RCC 7860 (cell line): ENCODE measurements around the gene PAAF1.

ENCODE experiments used
- DNase-seq: peaks from one replicate; pipeline ENCODE4 v3.0.0-alpha.2; 2015; ENCODE audit warnings: low spot score
- FAIRE-seq: peaks from 2 replicates; lab custom pipeline; 2012; peaks lifted over from hg19 to GRCh38; lab: Jason Lieb, UNC

PAAF1 gene

DNA sequence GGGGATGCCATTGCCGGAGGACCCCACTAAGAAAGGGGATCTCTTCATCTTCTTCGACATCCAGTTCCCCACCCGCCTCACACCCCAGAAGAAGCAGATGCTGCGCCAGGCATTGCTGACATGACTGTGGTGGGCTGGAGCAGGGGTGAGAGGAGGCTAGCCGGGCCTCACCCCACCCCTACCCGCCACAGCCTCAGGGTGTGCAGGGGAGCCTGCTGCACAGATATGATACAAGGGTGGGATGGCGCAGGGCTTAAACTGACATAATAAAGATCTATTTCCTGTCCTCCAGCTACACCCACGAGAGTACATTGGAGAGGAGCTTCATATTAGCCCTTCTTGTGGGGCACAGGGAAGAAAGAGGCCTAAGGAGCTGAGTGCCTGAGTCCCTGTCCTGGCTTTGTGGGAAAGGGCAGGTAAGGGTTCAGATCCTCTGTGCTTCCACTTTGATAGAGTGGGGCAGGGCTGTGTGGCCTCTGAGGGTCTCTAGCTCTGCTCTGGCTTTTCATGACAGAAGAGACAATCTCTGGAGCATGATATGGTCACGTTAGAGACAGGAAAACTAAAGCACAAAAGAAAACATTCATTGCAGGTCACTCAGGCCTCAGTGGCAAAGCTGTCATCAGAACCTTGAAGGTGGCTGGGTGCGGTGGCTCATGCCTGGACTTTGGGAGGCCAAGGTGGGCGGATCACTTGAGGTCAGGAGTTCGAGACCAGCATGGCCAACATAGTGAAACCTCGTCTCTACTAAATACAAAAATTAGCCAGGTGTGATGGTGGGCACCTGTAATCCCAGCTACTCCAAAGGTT, 93.4 kb downstream of the PAAF1 start:
- DNase-seq (no peak), FAIRE-seq (no peak)

DNA sequence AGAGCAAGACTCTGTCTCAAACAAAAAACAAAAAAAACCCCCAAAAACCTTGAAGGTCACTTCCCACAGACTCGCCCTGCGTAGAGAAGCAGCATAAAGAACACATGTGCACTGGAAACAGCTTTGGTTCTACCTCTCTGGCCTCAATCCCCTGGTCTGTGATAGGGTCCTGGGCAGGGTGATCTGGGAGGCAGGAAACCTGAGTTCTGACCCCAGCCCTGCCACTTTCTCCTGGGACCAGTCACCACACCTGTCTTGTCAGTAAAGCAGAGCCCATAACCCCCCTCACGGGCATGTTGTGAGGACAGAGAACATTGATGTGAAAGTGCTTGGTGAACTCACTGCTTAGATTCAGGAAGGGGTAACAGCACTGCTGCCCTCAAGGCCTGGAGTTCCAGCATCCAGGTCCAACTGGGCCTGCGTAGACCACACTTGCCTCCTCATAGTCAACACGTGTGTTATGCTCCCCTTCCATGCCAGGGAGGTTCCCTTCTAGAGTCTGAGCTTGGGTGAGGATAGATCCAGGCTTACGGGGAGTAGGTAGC, 94.4 kb downstream of the PAAF1 start:
- FAIRE-seq: no peak
- DNase-seq: no peak

- FAIRE-seq (no peak), DNase-seq (no peak)
Observed at GRCh38 chr11:73972187-73972586, 95.4 kb downstream of the PAAF1 start.

GRCh38 chr11:73972620-73973449, 96.0 kb downstream of the PAAF1 start:
- DNase-seq: no peak
- FAIRE-seq: no peak

DNA sequence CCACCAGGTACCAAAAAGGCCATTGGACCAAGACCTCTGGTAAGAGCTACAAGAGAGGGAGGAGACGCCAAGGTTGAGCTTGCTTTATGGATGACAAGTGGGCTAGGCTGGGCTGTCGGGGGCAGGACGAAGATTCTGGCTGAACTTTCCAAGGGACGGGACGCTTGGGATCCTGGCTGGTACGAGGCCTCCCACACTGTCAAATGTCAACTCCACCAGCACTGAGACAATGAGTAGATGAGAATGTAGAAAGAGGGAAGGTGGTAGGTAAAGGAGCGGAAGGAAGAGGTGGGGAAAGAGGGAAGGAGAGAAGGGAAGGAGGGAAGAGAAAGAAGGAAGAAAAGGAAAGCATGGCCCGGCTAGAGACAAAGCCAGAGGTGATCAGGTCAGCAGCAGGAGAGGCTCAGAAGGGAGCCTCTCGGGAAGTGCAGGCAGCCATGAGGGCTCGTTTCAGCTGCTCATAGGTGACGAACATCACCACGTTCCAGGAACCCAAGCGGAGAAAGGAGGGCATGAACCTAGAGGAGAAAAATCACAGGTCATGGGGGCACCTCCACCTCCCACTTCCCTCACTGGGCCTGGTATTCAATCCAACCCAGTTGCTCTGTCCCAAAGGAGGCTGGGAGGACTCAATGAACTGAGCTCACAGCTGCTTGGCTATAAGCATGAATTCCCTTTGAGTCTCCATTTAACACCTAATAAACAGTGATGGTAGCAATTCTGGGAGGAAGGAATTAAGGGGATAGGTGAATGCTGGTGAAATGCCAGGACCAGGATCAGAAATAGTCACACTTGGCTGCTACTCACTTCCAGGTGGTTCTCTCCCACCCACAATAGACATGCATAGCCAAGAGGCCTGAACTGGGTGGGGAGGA, 98.0 kb downstream of the PAAF1 start:
- FAIRE-seq (no peak), DNase-seq (no peak)

DNA sequence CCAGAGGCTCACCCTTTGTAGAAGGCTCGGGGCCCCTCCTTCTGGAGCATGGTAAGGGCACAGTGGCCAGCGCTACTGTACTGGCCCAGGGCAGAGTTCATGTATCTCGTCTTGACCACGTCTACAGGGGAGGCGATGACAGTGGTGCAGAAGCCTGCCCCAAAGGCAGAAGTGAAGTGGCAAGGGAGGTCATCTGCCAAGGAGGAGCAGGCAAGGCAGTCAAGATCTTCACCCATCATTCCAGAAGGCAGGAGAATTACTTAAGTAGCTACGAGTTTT, 98.6 kb downstream of the PAAF1 start:
- no peak for DNase-seq
- FAIRE-seq: no peak

GRCh38 chr11:73976451-73977151, 99.8 kb downstream of the PAAF1 start:
- no peak for FAIRE-seq
- no peak for DNase-seq

GRCh38 chr11:73977856-73978519, 101.2 kb downstream of the PAAF1 start:
- FAIRE-seq: no peak

GRCh38 chr11:73978576-73979086, 101.8 kb downstream of the PAAF1 start:
- DNase-seq: no peak

More at GRCh38 chr11:73977856-73978519, 101.2 kb downstream of the PAAF1 start:
- DNase-seq: no peak

DNA sequence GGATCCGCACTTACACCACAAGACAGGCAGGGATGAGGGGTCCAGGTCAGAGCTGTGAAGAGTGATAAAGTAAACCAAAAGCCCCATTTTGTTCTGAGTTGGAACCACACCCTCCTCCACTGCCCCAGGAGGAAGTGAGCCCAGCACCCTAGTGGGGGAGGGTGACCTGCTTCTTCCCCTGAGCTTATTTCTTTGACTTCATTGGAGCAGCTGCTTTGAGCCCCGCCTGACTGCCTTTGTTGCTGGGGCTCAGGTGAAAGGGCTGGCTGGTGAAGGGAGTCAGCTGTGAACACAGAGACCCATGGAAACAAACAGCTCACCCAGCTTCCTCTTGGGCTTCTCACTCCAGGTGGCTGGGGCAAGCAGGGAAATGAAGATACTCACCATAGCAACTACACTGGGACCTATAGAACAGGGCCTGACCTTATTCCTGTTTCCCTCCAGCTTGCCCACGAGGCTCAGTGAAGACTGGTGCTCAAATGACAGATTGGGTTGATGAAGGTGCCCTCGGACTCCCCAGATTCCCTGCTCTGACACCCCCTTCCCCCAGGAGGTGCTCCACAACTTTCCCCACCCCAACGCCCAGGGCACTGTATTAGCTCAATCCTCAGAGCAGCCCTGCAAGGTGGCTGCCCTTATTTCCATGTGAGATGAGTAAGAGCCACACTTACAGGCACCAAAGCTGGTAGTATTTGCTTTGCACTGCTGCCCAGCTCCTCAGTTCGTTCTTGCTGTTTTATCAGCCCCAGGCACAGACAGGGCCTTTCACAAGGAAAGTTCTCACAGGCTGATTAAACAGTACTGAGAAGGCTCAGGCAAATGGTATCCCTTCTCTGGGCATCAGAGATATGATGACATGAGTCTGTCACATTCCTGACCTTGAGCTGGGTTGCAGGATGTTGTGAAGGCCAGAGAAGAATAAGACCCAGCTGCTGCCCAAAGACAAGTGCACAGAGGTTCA, 103.5 kb downstream of the PAAF1 start:
- FAIRE-seq (no peak), DNase-seq (no peak)

More at GRCh38 chr11:73978576-73979086, 101.8 kb downstream of the PAAF1 start:
- no peak for FAIRE-seq
